Kasumi-1 (cell line): ENCODE data around the gene CACHD1.

ENCODE experiments used
- DNase-seq, 2 experiments: peaks; one replicate each; lab custom pipeline; 2025; lab: John Stamatoyannopoulos, UW

Gene CACHD1

GRCh38 chr1:64473367-64473766 lies 3.4 kb downstream of the CACHD1 start:
- no peak for DNase-seq

GRCh38 chr1:64474133-64474532 lies 4.2 kb downstream of the CACHD1 start:
- no peak for DNase-seq

GRCh38 chr1:64474665-64475439 lies 4.9 kb downstream of the CACHD1 start:
- DNase-seq, result no peak

DNA sequence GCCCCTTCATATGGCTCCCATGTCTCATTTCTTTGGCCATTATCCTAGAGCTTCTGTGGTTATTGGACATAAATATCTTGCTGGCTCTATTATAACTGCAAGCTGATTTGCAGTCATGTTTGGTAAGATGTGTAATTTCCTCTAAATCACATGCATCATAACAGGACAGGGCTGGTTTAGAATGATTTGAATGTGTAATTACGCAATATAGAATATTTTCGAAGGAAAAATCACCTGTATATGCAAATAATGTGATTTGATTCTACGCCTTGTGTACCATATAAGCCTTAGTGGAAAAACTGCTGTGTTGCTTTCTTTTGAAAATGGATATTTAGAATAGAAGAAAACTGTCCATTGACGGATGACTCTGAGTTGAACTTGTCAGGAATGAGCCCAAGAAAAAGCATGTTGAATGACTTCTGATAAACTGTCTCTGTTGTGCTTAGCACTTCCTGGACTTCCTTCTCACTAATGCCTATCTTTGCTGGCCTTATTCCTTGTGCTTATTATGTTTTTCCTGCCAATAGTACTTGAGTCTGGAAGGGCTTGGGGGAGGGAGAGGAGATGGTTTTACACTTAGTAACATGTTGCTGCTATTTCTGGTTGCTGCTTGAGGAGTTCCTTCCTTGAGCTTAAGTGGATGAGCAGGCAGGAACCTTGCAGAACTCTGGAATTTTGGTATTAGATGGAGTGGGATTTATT lies 6.5 kb downstream of the CACHD1 start:
- no peak for DNase-seq

- DNase-seq, result no peak
Observed at GRCh38 chr1:64478594-64479470, 8.9 kb downstream of the CACHD1 start.

DNA sequence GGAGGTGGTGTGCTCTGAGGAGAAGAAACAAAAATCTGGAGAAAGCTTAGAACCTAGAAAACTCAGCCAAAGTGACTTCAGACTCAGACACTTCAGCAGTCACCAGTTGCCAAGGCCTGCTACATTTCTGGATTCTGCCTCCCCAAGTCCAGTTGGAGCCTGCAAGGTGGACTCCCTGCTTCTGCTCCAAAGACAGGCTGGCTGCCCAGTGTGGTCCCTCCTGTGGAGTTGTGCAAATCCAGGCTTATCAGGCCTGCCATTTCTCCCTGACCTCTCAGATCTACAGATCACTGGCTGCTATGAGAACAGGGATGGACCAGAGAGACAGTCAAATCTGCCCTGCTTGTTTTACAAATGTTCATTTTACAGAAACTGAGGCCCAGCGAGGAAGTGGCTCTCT lies 9.9 kb downstream of the CACHD1 start:
- no peak for DNase-seq

- DNase-seq, result no peak
Observed at GRCh38 chr1:64480999-64481772, 11.3 kb downstream of the CACHD1 start.

DNA sequence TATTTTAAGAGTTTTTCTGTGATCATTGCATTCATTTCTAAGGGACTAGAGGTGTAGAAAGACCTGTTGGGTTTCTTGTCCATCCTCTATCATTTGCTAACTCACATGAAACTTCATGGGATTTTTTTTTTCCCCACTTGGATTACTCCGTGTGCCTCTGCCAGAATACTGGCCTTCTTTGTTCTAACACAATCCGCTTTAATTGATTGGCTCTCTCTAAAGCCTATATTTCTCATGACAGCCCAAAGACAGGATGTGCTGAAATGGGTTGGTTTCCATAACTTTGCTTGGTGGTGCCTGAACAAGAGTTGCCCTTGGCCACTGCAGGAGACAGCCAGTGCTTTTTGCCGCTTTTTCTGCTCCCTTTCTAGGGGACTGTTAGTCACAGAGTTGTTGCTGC lies 12.2 kb downstream of the CACHD1 start:
- no peak for DNase-seq

- DNase-seq, result no peak
Observed at GRCh38 chr1:64482720-64483119, 12.8 kb downstream of the CACHD1 start.

- DNase-seq, result no peak
Observed at GRCh38 chr1:64483731-64484414, 13.9 kb downstream of the CACHD1 start.

GRCh38 chr1:64484651-64485050 lies 14.7 kb downstream of the CACHD1 start:
- no peak for DNase-seq

DNA sequence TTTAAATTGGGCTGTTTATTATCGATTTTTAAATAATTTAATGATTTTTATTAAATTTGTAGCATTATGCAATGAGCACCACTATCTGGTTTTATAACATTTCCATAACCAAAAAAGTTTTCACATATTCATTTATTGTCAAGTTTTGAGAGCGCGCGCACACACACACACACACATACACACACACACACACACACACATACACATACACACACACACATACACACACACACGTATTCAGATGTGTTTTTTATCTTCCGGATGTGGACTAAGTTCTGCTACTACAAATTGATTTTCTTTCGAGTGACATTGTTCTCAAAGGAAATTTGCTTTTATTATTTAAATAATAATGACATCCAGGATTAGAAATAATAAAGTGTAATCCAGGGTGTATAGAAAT lies 16.3 kb downstream of the CACHD1 start:
- DNase-seq, result no peak

GRCh38 chr1:64487061-64487460 lies 17.1 kb downstream of the CACHD1 start:
- DNase-seq, result no peak

- DNase-seq, result no peak
Observed at GRCh38 chr1:64488862-64489261, 18.9 kb downstream of the CACHD1 start.

DNA sequence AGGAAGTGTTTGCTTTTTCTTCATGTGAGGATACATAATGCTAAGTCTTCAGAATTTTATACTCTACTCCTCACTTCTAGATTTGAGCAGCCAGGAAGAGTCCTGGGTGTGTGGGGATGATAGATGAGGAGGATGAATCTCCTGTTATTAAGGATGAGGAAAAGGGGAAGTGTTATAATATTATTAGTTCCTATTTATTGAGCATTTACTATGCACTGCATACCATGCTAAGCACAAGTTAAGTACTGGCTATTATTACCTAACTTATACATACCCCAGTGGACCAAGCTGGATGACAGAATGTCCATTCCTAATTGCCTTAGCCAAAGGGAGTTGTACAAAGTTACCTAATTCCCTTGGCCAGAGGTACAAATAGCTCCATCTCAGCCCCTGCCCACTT lies 19.8 kb downstream of the CACHD1 start:
- no peak for DNase-seq

DNA sequence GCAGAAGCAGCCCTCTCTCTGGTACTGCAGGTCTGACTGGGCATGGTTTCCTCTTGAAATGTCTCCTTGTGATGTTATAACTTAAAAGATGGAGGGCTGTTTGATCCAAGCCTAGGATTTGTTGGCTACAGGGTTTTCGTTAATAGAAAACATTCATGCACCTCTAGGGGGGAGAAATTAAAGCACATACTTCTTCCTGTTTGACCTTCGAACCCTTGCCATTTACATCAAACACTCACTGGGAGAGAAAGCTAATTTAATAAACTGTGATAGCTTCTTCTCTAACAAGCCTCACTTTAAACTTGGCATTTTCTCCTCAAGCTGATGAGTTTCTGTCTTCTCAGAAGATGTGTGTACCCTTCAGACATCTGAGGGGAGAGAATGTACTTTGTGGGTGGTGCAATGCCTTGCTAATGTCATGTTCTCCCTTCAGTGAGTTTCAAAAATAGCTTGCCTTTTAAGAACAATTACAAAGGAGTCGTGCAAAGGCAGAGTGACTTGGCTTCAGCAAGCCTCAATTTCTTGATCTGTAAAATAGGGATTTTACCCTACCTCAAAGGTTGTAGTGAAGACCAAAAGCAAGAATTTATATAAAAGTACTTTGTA lies 20.4 kb downstream of the CACHD1 start:
- DNase-seq, result no peak

DNA sequence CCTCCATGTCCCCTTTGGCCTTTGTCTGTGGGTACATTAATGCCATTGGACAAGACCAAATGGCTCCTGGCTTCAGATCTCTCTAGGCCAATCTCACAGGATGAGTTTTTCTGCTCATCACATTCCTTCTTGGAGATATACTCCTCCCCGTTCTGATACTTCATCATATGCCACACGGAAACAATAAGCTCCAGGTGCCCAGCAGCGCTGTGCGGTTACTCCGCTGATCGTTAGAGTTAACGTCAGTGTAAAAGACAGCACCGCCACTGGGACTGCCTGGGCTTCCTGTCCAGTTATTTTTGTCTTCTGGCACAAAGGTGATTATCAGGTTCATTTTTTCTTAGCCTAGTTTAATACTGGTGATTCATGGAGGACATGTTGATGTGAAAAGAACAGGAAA lies 22.5 kb downstream of the CACHD1 start:
- DNase-seq, result no peak

DNA sequence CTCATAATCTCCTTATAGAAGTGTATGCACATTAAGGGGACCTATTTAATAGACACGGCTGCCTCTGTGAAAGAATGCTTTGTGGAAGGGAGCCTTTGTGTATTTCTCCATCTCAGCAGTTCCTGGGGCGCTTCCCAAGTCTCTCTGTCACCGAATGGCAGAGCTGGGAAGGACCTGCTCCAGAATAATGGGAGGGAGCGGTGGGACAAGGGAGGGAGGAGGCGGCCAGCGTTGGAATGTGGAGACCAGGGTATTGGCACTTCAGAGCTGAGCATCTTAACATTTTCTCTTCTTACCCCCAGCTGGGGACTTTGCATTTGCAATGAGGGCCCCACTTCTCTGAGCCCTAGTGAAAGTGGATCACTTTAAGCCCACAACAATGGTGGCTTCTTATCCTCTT lies 23.9 kb downstream of the CACHD1 start:
- DNase-seq, result no peak

GRCh38 chr1:64494659-64495058 lies 24.7 kb downstream of the CACHD1 start:
- DNase-seq, result no peak

DNA sequence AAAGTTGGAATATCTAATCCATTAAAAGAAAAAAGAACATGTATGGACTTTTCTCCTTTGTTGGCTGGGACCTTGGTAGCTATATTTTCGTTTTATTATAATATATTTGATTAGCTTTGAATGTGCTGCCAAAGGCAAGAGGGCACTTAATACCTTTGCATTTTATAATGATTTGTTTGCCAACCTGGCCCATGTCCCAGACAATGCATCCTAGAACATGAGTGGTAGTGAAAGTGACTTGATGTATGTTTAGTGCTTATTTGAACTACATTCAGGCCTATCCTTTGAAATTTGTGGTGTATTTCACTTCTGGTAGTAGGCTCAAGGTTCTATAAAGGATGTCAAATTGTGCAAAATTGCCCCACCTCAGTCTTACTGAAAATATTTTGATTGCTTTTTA lies 25.9 kb downstream of the CACHD1 start:
- no peak for DNase-seq

GRCh38 chr1:64496606-64497005 lies 26.7 kb downstream of the CACHD1 start:
- DNase-seq, result no peak
